Neural cell (in vitro differentiated cells): ENCODE measurements around the gene DNAJC10. TPM values are rescaled to one million over a fixed set of nuclear protein-coding genes. Genes with fewer than 3 reads are reported as not detected.

ENCODE experiments used
- H2AFZ ChIP-seq: fragments of 200-600, 300-800 bp; sonication (generic), shearing (Covaris generic); 2 replicates; pipeline ENCODE4 v1.6.0; 2014; ENCODE audit warnings: low read depth, mild to moderate bottlenecking, antibody characterized with exemption, low read length, moderate library complexity
- H3F3A ChIP-seq: fragments of 200-600 bp; shearing (Covaris generic); 2 replicates; pipeline ENCODE4 v1.6.1; 2016; ENCODE audit warnings: mild to moderate bottlenecking, moderate library complexity, mixed read lengths, antibody characterized with exemption, low read length; ENCODE audit not compliant: insufficient read depth, poor library complexity, severe bottlenecking
- H3K27ac ChIP-seq: fragments of 200-600, 300-800 bp; sonication (generic), shearing (Covaris generic); 2 replicates; pipeline ENCODE4 v1.5.1; 2014; ENCODE audit warnings: mild to moderate bottlenecking, low read length, moderate library complexity
- H3K27me3 ChIP-seq: fragments of 300-800, 200-600 bp; sonication (generic), shearing (Covaris generic); 2 replicates; pipeline ENCODE4 v1.6.0; 2014; ENCODE audit warnings: mild to moderate bottlenecking, low read depth, low read length, moderate library complexity; ENCODE audit not compliant: insufficient read depth
- H3K36me3 ChIP-seq: fragments of 300-800, 200-600 bp; sonication (generic), shearing (Covaris generic); 2 replicates; pipeline ENCODE4 v1.5.1; 2014; ENCODE audit warnings: mild to moderate bottlenecking, antibody characterized with exemption, low read length, moderate library complexity; ENCODE audit not compliant: insufficient read depth
- H3K4me2 ChIP-seq: fragments of 300-800, 200-600 bp; sonication (generic), shearing (Covaris generic); 2 replicates; pipeline ENCODE4 v1.6.0; 2014; ENCODE audit warnings: mild to moderate bottlenecking, low read length
- H3K4me3 ChIP-seq: fragments of 300-800, 200-600 bp; sonication (generic), shearing (Covaris generic); 2 replicates; pipeline ENCODE4 v1.5.1; 2014; ENCODE audit warnings: mild to moderate bottlenecking, low read length, moderate library complexity
- H3K79me2 ChIP-seq: fragments of 200-600 bp; shearing (Covaris generic); replicated peaks from 2 replicates; pipeline ENCODE4 v1.6.0; 2014; ENCODE audit warnings: mild to moderate bottlenecking, low read length, moderate library complexity; ENCODE audit not compliant: insufficient read depth
- H3K9ac ChIP-seq: fragments of 300-800, 200-600 bp; sonication (generic), shearing (Covaris generic); 2 replicates; pipeline ENCODE4 v1.6.1; 2016; ENCODE audit warnings: mild to moderate bottlenecking, low read length, mixed read lengths
- H3K9me2 ChIP-seq: fragments of 200-600 bp; shearing (Covaris generic); 2 replicates; pipeline ENCODE4 v1.6.1; 2016; ENCODE audit warnings: mild to moderate bottlenecking, low read length, mixed read lengths; ENCODE audit not compliant: insufficient read depth
- H3K9me3 ChIP-seq: fragments of 200-600, 300-800 bp; sonication (generic), shearing (Covaris generic); 2 replicates; pipeline ENCODE4 v1.6.1; 2016; ENCODE audit warnings: mild to moderate bottlenecking, mixed run types, low read length, moderate library complexity, mixed read lengths
- H4K20me1 ChIP-seq: fragments of 200-600 bp; shearing (Covaris generic); 2 replicates; pipeline ENCODE4 v1.6.1; 2016; ENCODE audit warnings: mild to moderate bottlenecking, mixed run types; ENCODE audit not compliant: insufficient read depth
- EP300 ChIP-seq: fragments of 450-650 bp; conservative IDR thresholded peaks from 2 replicates; pipeline ENCODE4 v1.6.1; 2014; ENCODE audit warnings: antibody characterized with exemption, mild to moderate bottlenecking, moderate library complexity; ENCODE audit not compliant: poor library complexity, severe bottlenecking
- EZH2 ChIP-seq: fragments of 200-600, 300-800 bp; shearing (Covaris generic), sonication (generic); IDR thresholded peaks from 2 replicates; pipeline ENCODE4 v1.6.1; 2014; ENCODE audit warnings: antibody characterized with exemption, low read length, borderline replicate concordance, mild to moderate bottlenecking; ENCODE audit not compliant: insufficient read depth, poor library complexity, severe bottlenecking
- MXI1 ChIP-seq: fragments of 450-650 bp; conservative IDR thresholded peaks from 2 replicates; pipeline ENCODE4 v1.6.1; 2014; ENCODE audit warnings: antibody characterized with exemption, mild to moderate bottlenecking; ENCODE audit not compliant: poor library complexity, severe bottlenecking
- POLR2AphosphoS5 ChIP-seq: IDR thresholded peaks from 2 replicates; pipeline ENCODE4 v1.6.1; 2012
- RAD21 ChIP-seq: fragments of 450-650 bp; conservative IDR thresholded peaks from 2 replicates; pipeline ENCODE4 v1.6.1; 2014; ENCODE audit warnings: antibody characterized with exemption, mild to moderate bottlenecking, moderate library complexity
- SMC3 ChIP-seq: fragments of 450-650 bp; conservative IDR thresholded peaks from 2 replicates; pipeline ENCODE4 v1.6.1; 2014; ENCODE audit warnings: antibody characterized with exemption, mild to moderate bottlenecking, moderate library complexity; ENCODE audit not compliant: poor library complexity
- TAF1 ChIP-seq: IDR thresholded peaks from 2 replicates; pipeline ENCODE4 v1.6.1; 2012; ENCODE audit warnings: low read depth
- polyA plus RNA-seq: library from polyadenylated mRNA; depleted of rRNA; stranded (reverse); fragments of >200 nt; gene quantifications from 2 replicates; pipeline ENCODE4 v1.2.3, GENCODE V29; 2014
- TF ChIP-seq, protein P1 (sequence below): fragments of 450-650 bp; IDR thresholded peaks from 2 replicates; pipeline ENCODE4 v1.5.1; 2014; ENCODE audit warnings: antibody characterized with exemption, mild to moderate bottlenecking, moderate library complexity; ENCODE audit not compliant: poor library complexity, severe bottlenecking
- TF ChIP-seq, protein P2 (sequence below): IDR thresholded peaks from 2 replicates; pipeline ENCODE4 v1.6.1; 2012; ENCODE audit warnings: borderline replicate concordance

The DNAJC10 gene
- polyA plus RNA-seq, 1 donor from 2014 or later, result 92.5 TPM

DNA sequence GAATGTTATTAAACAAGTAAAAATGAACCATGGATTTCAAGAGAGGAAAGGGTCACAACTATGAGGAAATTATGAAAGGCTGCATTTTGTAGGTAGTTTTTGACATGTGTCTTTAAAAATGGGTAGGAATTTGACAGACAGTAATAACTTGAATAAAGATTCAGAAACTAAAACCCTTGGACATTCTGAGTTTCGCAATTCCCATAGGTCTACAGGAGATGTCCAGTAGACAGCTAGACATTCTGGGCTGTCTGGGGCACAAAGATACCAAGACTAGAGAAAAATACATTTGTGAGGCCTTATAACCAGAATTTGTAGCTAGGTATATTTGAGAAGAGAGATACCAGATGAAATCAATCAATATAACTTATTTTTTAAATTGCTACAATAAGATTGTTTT lies 42.3 kb downstream of the DNAJC10 start:
- H3K4me2 ChIP-seq, result no peak overlapping the region
- H3K79me2 ChIP-seq, result no peaks in the 10 kb centered on the region
- H3K27ac ChIP-seq, result no peak overlapping the region
- no peaks in the 10 kb centered on the region for H3K27me3 ChIP-seq
- H2AFZ ChIP-seq, result no peak overlapping the region
- no peaks in the 10 kb centered on the region for H4K20me1 ChIP-seq
- TF ChIP-seq EZH2 (no peak), RAD21 (no peak), MXI1 (no peak), TAF1 (no peak), EP300 (no peak)
- H3F3A ChIP-seq, result no peaks in the 10 kb centered on the region
- H3K36me3 ChIP-seq, result peaks cover 12% of the 10 kb centered on the region
- no peak overlapping the region for H3K9ac ChIP-seq
- H3K9me2 ChIP-seq, result no peaks in the 10 kb centered on the region
- H3K9me3 ChIP-seq, result no peaks in the 10 kb centered on the region
- no peak overlapping the region for H3K4me3 ChIP-seq

DNA sequence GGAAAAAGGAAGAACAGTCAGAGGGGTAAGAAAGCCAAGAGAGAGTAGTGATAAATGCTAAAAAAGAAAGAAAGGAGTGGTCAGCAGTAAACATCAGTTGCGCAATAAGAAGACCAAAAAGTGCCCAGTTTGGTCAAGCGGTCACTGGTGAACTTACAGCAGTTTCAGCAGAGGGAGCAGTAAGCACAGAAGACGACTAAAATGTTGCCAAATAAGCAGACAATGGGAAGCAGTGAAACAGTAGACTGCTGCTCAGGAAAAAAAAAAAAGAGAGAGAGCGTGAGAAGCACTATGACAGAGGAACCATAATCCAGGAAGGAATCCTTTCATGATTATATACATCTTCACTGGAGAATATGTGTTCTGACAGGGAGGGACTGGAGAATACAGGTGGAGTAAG lies 45.8 kb downstream of the DNAJC10 start:
- Histone ChIP-seq H3K9ac (no peak overlapping the region), H3K36me3 (peaks cover 12% of the 10 kb centered on the region)

More for the DNA sequence above, 45.8 kb downstream of the DNAJC10 start:
- H3K9me3 ChIP-seq, result no peaks in the 10 kb centered on the region
- no peaks in the 10 kb centered on the region for H3K9me2 ChIP-seq
- H3K27me3 ChIP-seq, result no peaks in the 10 kb centered on the region
- no peaks in the 10 kb centered on the region for H3F3A ChIP-seq
- no peak overlapping the region for H3K4me2 ChIP-seq
- no peaks in the 10 kb centered on the region for H3K79me2 ChIP-seq
- no peak overlapping the region for H2AFZ ChIP-seq
- no peak for TF ChIP-seq RAD21
- TF ChIP-seq SMC3, result no peak
- TF ChIP-seq TAF1, result no peak
- no peak for TF ChIP-seq MXI1
- TF ChIP-seq POLR2AphosphoS5, result no peak
- TF ChIP-seq EZH2, result no peak
- TF ChIP-seq, protein P1, sequence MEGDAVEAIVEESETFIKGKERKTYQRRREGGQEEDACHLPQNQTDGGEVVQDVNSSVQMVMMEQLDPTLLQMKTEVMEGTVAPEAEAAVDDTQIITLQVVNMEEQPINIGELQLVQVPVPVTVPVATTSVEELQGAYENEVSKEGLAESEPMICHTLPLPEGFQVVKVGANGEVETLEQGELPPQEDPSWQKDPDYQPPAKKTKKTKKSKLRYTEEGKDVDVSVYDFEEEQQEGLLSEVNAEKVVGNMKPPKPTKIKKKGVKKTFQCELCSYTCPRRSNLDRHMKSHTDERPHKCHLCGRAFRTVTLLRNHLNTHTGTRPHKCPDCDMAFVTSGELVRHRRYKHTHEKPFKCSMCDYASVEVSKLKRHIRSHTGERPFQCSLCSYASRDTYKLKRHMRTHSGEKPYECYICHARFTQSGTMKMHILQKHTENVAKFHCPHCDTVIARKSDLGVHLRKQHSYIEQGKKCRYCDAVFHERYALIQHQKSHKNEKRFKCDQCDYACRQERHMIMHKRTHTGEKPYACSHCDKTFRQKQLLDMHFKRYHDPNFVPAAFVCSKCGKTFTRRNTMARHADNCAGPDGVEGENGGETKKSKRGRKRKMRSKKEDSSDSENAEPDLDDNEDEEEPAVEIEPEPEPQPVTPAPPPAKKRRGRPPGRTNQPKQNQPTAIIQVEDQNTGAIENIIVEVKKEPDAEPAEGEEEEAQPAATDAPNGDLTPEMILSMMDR, result no peak
- TF ChIP-seq, protein P2, sequence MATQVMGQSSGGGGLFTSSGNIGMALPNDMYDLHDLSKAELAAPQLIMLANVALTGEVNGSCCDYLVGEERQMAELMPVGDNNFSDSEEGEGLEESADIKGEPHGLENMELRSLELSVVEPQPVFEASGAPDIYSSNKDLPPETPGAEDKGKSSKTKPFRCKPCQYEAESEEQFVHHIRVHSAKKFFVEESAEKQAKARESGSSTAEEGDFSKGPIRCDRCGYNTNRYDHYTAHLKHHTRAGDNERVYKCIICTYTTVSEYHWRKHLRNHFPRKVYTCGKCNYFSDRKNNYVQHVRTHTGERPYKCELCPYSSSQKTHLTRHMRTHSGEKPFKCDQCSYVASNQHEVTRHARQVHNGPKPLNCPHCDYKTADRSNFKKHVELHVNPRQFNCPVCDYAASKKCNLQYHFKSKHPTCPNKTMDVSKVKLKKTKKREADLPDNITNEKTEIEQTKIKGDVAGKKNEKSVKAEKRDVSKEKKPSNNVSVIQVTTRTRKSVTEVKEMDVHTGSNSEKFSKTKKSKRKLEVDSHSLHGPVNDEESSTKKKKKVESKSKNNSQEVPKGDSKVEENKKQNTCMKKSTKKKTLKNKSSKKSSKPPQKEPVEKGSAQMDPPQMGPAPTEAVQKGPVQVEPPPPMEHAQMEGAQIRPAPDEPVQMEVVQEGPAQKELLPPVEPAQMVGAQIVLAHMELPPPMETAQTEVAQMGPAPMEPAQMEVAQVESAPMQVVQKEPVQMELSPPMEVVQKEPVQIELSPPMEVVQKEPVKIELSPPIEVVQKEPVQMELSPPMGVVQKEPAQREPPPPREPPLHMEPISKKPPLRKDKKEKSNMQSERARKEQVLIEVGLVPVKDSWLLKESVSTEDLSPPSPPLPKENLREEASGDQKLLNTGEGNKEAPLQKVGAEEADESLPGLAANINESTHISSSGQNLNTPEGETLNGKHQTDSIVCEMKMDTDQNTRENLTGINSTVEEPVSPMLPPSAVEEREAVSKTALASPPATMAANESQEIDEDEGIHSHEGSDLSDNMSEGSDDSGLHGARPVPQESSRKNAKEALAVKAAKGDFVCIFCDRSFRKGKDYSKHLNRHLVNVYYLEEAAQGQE, result no peak
- no peak for TF ChIP-seq EP300
- no peak overlapping the region for H3K4me3 ChIP-seq
- H4K20me1 ChIP-seq, result no peaks in the 10 kb centered on the region
- H3K27ac ChIP-seq, result no peak overlapping the region
